Liver (tissue), 3 donors: ENCODE measurements around the gene COL12A1.

Experiments used
- GABPA ChIP-seq, 2 donors: IDR thresholded peaks in 1 of 2; conservative IDR thresholded peaks in 1 of 2; 2 replicates each; pipeline ENCODE4 v1.6.1; 2016; ENCODE audit warnings: antibody characterized with exemption in 2 of 2, mild to moderate bottlenecking in 1 of 2, moderate library complexity in 1 of 2
- HNF4A ChIP-seq, 2 donors: conservative IDR thresholded peaks; 2 replicates each; pipeline ENCODE4 v1.6.1; 2016; ENCODE audit warnings: antibody characterized with exemption in 2 of 2, mild to moderate bottlenecking in 2 of 2
- JUND ChIP-seq, 2 donors: IDR thresholded peaks; 2 replicates each; pipeline ENCODE4 v1.6.1; 2016; ENCODE audit warnings: antibody characterized with exemption in 2 of 2
- RAD21 ChIP-seq, 2 donors: IDR thresholded peaks; 2 replicates each; pipeline ENCODE4 v1.6.1; 2016; ENCODE audit warnings: antibody characterized with exemption in 2 of 2, mild to moderate bottlenecking in 2 of 2
- RXRA ChIP-seq, 2 donors: IDR thresholded peaks; 2 replicates each; pipeline ENCODE4 v1.6.1; 2017 to 2018; ENCODE audit warnings: antibody characterized with exemption in 2 of 2, mild to moderate bottlenecking in 1 of 2
- SP1 ChIP-seq: IDR thresholded peaks from 2 replicates; pipeline ENCODE4 v1.6.1; 2018; ENCODE audit warnings: antibody characterized with exemption, mild to moderate bottlenecking
- TAF1 ChIP-seq: conservative IDR thresholded peaks from 2 replicates; pipeline ENCODE4 v1.6.1; 2016; ENCODE audit warnings: antibody characterized with exemption, mild to moderate bottlenecking
- YY1 ChIP-seq: IDR thresholded peaks from 2 replicates; pipeline ENCODE4 v1.6.1; 2016; ENCODE audit warnings: antibody characterized with exemption, mild to moderate bottlenecking
- TF ChIP-seq, protein P1 (sequence below): fragments of 150-350 bp; IDR thresholded peaks from 2 replicates; pipeline ENCODE4 v1.5.1; 2017; ENCODE audit warnings: improper control_type of control experiment, low read depth, low read length; ENCODE audit not compliant: missing input control
- TF ChIP-seq, protein P2 (sequence below): IDR thresholded peaks from 2 replicates; pipeline ENCODE4 v1.6.1; 2016; ENCODE audit warnings: antibody characterized with exemption, mild to moderate bottlenecking
- TF ChIP-seq, protein P3 (sequence below): IDR thresholded peaks from 2 replicates; pipeline ENCODE4 v1.6.1; 2016; ENCODE audit warnings: antibody characterized with exemption
- TF ChIP-seq, protein P4 (sequence below): IDR thresholded peaks from 2 replicates; pipeline ENCODE4 v1.6.1; 2016; ENCODE audit warnings: antibody characterized with exemption
- TF ChIP-seq, protein P5 (sequence below): IDR thresholded peaks from 2 replicates; pipeline ENCODE4 v1.6.1; 2016; ENCODE audit warnings: antibody characterized with exemption
- donor health status: healthy.
- donor health status: healthy.

DNA sequence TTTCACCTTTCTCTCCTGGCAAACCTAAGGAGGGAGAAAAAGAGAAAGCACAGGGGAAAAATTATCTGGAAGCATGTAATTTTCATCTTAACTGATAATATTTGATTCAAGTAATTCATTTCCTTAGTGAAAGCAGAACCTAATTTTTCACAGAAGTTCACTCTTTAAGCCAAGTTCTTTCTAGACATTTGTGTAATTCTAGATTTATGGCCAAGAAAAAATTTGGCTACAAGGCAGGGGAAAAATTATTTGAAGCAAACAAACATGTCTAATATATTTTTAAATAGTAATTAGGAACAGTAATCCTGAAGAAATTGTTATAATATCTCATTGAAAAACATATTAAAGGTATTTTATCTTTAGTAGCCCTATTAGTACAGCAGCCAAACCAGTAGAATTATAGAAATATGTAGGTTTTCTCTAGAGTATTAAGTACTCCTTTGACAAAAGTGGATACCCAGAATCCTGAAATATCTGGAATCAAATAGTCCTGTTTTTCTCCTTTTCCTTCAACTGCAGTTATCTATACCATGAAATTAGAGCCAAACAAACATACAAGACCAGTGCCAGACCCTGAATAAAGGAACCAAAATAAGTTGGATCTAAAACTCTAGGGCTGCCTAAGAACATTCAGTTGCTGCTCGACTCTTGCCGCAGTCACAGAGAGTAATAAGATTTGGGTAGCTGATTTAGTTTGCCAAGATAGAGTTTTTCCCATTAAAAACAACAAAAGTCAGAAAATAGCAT, 116.5 kb downstream of the COL12A1 start:
- no peak for TF ChIP-seq RAD21 (IDR thresholded peaks at IDR 0.05)
- no peak for TF ChIP-seq TAF1
- TF ChIP-seq SP1 = no peak
- TF ChIP-seq, protein P1, sequence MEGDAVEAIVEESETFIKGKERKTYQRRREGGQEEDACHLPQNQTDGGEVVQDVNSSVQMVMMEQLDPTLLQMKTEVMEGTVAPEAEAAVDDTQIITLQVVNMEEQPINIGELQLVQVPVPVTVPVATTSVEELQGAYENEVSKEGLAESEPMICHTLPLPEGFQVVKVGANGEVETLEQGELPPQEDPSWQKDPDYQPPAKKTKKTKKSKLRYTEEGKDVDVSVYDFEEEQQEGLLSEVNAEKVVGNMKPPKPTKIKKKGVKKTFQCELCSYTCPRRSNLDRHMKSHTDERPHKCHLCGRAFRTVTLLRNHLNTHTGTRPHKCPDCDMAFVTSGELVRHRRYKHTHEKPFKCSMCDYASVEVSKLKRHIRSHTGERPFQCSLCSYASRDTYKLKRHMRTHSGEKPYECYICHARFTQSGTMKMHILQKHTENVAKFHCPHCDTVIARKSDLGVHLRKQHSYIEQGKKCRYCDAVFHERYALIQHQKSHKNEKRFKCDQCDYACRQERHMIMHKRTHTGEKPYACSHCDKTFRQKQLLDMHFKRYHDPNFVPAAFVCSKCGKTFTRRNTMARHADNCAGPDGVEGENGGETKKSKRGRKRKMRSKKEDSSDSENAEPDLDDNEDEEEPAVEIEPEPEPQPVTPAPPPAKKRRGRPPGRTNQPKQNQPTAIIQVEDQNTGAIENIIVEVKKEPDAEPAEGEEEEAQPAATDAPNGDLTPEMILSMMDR = no peak
- TF ChIP-seq, protein P2, sequence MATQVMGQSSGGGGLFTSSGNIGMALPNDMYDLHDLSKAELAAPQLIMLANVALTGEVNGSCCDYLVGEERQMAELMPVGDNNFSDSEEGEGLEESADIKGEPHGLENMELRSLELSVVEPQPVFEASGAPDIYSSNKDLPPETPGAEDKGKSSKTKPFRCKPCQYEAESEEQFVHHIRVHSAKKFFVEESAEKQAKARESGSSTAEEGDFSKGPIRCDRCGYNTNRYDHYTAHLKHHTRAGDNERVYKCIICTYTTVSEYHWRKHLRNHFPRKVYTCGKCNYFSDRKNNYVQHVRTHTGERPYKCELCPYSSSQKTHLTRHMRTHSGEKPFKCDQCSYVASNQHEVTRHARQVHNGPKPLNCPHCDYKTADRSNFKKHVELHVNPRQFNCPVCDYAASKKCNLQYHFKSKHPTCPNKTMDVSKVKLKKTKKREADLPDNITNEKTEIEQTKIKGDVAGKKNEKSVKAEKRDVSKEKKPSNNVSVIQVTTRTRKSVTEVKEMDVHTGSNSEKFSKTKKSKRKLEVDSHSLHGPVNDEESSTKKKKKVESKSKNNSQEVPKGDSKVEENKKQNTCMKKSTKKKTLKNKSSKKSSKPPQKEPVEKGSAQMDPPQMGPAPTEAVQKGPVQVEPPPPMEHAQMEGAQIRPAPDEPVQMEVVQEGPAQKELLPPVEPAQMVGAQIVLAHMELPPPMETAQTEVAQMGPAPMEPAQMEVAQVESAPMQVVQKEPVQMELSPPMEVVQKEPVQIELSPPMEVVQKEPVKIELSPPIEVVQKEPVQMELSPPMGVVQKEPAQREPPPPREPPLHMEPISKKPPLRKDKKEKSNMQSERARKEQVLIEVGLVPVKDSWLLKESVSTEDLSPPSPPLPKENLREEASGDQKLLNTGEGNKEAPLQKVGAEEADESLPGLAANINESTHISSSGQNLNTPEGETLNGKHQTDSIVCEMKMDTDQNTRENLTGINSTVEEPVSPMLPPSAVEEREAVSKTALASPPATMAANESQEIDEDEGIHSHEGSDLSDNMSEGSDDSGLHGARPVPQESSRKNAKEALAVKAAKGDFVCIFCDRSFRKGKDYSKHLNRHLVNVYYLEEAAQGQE = no peak
- TF ChIP-seq, protein P3, sequence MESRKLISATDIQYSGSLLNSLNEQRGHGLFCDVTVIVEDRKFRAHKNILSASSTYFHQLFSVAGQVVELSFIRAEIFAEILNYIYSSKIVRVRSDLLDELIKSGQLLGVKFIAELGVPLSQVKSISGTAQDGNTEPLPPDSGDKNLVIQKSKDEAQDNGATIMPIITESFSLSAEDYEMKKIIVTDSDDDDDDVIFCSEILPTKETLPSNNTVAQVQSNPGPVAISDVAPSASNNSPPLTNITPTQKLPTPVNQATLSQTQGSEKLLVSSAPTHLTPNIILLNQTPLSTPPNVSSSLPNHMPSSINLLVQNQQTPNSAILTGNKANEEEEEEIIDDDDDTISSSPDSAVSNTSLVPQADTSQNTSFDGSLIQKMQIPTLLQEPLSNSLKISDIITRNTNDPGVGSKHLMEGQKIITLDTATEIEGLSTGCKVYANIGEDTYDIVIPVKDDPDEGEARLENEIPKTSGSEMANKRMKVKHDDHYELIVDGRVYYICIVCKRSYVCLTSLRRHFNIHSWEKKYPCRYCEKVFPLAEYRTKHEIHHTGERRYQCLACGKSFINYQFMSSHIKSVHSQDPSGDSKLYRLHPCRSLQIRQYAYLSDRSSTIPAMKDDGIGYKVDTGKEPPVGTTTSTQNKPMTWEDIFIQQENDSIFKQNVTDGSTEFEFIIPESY = no peak
- TF ChIP-seq YY1 = no peak
- TF ChIP-seq, protein P4, sequence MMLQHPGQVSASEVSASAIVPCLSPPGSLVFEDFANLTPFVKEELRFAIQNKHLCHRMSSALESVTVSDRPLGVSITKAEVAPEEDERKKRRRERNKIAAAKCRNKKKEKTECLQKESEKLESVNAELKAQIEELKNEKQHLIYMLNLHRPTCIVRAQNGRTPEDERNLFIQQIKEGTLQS = no peak
- no peak for TF ChIP-seq GABPA (IDR thresholded peaks at IDR 0.05 in 1 of 2, conservative IDR thresholded peaks at IDR 0.05 in 1 of 2)
- TF ChIP-seq HNF4A (conservative IDR thresholded peaks at IDR 0.05) = no peak
- TF ChIP-seq, protein P5, sequence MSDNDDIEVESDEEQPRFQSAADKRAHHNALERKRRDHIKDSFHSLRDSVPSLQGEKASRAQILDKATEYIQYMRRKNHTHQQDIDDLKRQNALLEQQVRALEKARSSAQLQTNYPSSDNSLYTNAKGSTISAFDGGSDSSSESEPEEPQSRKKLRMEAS = no peak
- no peak for TF ChIP-seq JUND (IDR thresholded peaks at IDR 0.05)
- no peak for TF ChIP-seq RXRA (IDR thresholded peaks at IDR 0.05)
